ENCODE measurements around the gene FRYL.
"Not testable (repeated sequence)": the region's sequence is repeated elsewhere in the genome, so short reads cannot be mapped to it uniquely, and the experiment has no call there.

Gene FRYL

GRCh38 chr4:48483006-48483776 lies 296.9 kb downstream of the FRYL start, which contains the start of gene SLC10A4:
Gene SLC10A4 (plus strand): TSS chr4:48483343. CDS start chr4:48483562, 219 bp downstream.
- DNase-seq = no peak

GRCh38 chr4:48481581-48481980 lies 298.5 kb downstream of the FRYL start:
- no peak for DNase-seq

DNA sequence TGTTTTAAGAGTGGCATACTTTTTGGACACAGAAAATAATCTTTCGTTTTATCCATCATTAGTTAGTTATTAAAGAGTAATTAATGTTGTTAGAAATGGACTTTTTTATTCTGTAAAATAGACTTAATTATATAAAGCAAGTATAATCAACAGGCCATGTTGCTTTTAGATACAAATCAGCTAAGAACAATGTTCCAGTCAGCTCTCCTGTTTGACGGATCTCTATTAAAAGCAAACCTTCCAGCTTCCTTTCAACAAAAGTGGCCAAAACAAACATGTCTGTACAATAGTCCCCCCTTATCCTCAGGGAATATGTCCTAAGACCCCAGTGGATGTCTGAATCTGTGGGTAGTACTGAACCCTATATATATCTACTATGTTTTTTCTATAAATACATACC lies 301.8 kb downstream of the FRYL start:
- no peak for DNase-seq

DNA sequence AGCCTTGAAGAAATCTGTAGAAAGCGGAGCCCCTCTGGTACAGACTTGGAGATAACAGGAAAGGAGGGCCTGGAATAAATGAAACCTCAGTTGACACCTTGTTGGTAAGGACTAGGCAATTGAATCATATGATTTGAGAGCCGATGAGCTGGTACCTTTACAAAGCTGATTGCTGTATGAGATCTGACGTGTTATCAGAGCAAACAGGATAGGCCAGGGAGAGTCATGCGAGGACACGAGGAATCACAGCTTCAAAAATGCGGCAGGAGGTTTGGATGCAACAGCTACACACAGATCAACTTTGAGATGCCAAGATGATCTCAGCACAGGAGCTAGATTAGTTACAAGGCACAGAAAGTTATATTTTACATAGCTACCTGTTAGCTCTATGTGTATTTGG lies 304.3 kb downstream of the FRYL start:
- no peak for DNase-seq

GRCh38 chr4:48472794-48473193 lies 307.3 kb downstream of the FRYL start:
- no peak for DNase-seq

- peak; percentile 11 for DNase-seq
These were observed 309.5 kb downstream of the FRYL start for GRCh38 chr4:48470570-48470969.

DNA sequence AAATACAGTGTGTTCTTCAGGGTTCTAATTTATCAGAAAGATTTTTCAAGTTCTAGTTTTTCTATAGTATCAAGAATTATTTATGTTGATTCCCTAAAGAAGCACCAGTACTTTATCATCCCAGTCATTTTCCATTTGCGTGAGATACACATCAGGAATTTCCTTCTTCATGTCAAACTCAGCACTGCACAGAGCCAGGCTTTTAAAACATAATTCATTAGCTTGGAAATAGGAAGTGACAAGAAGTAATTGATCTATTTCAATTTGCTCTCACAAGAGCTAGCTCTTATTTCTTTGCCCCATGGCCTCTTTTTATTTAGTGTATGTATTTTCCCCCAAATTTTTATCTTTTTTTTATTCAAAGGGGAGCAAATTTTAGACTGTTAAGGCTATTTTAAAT lies 309.9 kb downstream of the FRYL start:
- DNase-seq = no peak

DNA sequence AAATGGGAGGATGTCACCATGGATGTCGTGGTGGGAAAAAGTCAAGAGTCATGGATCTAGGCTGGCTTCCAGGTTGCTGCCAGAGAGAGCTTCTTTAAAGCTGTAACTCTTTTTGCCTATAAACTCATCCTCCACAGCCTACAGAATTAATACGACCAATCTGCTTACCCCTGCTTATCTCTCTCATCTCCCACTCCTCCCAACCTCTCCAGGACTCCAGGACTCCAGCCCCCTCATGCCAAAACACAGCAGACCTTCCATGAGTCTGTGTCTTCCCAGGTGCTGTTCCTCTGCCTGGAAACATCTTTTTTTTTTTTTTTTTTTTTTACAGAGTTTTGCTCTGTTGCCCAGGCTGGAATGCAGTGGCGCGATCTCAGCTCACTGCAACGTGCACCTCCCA lies 312.2 kb downstream of the FRYL start:
- DNase-seq = no peak

DNA sequence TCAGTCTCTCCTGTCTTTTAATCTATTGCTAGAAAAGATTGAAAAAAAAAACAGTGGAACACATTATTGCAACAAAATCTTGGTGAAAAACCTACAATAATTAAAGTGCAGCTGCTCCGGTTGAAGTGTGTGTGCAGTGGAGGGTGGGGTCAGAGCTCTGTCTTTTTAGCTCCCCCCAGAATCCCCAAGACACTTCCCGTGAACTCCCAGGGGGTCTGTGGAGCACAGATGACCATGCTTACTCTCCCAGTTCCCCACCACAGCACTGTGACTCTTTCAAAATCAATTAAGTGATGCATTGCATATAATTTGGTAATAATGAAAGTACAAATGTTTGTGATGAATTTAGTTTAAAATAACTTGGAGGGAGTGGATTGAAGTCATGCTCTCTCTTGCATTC lies 312.6 kb downstream of the FRYL start:
- DNase-seq = no peak

DNA sequence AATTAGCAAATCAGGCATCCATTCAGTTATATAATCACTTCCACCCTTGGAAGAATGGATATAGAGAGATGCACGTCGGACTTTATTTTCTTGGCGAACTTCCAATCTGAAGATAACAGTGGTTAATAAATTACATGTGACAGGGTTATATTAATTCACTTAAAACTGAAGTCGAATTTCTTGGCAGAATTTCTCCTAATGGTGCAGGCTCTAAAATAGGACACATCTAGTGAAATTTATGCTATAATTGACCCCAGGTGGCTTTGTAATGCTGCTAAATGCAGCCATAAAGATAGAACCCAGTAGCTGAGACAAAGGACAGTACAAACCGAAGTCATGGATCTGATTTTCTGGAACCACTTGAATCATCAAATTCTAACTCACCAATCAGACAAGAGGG lies 317.7 kb downstream of the FRYL start:
- DNase-seq = peak; percentile 26

DNA sequence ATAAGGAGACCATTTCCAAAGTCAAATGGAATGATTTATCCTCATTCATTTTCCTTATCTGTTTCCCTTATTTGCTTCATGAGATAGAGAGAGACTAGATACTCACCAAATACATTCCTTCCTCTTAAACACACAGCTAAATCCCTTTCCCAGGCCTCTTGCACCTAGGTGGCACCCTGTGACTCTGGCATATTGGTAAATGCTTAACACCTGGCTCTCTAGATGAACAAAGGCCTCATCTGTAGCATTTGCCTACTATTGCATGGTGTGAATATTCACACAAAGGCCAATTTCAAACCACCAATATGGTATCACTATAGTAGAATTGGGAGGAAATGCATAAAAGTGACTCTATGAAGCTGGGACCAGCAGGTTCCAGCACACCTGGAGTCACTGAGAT lies 319.1 kb downstream of the FRYL start:
- no peak for DNase-seq

DNA sequence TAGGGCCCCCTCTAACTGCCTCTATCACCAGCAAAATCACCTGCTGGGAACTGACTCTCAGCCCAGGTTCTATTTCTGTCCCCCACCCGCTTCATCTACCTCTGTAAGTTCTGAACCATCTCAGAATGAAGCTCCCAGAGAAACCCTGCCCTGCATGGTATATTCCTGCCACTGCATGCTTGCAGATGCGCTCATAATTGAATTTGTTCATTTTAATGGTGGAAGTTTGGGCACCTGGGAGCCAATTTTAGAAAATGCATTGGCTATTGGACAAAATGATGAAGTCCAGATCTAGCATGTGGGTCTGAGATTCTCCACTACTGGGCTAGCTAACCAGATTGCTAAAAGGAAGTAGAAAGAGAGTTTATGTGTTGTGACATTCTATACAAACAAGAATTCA lies 325.5 kb downstream of the FRYL start:
- DNase-seq = no peak

- not testable (repeated sequence) for DNase-seq
These were observed 328.4 kb downstream of the FRYL start for GRCh38 chr4:48451656-48452055.

DNA sequence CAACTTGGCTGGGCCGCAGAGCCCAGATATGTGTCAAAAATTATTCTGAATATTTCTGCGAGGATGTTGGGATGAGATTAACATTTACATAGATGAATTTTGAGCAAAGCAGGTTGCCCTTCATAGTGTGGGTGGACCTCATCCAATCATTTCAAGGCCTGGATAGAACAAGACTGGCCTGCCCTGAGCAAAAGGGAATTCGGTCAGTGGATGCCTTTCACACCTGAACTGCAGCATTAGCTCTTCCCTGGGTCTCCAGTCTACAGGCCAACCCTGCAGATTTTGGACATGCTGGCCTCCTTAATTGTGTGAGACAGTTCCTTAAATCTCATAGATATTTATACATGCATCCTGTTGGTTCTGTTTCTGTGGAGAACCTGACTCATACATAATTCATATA lies 329.3 kb downstream of the FRYL start:
- DNase-seq = no peak

DNA sequence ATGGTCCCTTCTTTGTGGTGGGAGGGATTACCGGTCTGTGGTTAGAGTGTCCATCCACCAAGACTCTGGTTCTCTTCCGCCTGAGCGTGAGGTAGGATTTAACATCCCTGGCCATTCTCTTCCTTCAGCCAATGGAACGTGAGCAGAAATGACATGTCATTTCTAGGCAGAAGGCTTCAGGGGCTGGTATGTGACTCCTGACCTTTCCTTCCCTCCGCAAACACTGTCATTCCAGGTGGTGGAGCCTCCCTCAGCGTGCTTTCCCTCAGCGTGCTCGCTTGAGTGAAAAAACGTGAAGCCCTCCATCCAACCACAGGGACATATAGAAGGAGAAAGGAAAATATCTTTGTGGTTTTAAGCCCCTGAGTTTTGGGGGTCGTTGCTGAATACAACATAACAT lies 330.9 kb downstream of the FRYL start:
- no peak for DNase-seq
